Keratinocyte (primary cell): ENCODE measurements around the gene CDX2.

Source experiments
- EZH2 ChIP-seq: IDR thresholded peaks from one replicate; pipeline ENCODE4 v1.6.1; 2012; ENCODE audit warnings: inconsistent platforms, mild to moderate bottlenecking, low read length, moderate library complexity
- TF ChIP-seq, protein P1 (sequence below), 3 experiments: IDR thresholded peaks in 1 of 3; conservative IDR thresholded peaks in 1 of 3; optimal IDR thresholded peaks in 1 of 3; 2 replicates in 2 of 3; 3 replicates in 1 of 3; pipeline versions ENCODE3 to v1.5.1; 2011; ENCODE audit warnings: low read length in 3 of 3, mild to moderate bottlenecking in 3 of 3, moderate library complexity in 2 of 3, control low read depth in 1 of 3, inconsistent platforms in 1 of 3; ENCODE audit not compliant: insufficient read depth in 2 of 3; ENCODE audit errors: extremely low read depth in 1 of 3

DNA sequence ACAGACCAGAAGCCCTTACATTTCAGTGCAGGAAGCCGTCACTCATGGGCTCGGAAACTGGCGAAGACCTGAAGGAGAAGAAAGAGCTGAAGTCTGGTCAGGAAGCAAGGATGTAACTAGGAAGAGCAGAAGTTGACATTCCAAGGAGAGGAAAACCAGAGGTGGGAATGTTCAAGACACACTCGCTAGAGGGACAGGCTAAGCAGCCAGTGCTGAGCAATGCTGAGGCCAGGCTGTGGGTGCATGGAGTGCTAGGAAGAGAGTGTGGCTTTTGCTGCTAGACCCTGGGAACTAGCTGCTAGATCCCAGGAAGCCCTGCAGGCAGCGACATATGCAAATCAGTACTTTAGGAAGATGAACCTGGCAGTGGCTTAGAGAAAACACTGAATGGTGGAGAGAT lies 31.5 kb upstream of the CDX2 start:
- TF ChIP-seq, protein P1, sequence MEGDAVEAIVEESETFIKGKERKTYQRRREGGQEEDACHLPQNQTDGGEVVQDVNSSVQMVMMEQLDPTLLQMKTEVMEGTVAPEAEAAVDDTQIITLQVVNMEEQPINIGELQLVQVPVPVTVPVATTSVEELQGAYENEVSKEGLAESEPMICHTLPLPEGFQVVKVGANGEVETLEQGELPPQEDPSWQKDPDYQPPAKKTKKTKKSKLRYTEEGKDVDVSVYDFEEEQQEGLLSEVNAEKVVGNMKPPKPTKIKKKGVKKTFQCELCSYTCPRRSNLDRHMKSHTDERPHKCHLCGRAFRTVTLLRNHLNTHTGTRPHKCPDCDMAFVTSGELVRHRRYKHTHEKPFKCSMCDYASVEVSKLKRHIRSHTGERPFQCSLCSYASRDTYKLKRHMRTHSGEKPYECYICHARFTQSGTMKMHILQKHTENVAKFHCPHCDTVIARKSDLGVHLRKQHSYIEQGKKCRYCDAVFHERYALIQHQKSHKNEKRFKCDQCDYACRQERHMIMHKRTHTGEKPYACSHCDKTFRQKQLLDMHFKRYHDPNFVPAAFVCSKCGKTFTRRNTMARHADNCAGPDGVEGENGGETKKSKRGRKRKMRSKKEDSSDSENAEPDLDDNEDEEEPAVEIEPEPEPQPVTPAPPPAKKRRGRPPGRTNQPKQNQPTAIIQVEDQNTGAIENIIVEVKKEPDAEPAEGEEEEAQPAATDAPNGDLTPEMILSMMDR (optimal IDR thresholded peaks at IDR 0.05 in 1 of 3, IDR thresholded peaks at IDR 0.05 in 1 of 3, conservative IDR thresholded peaks at IDR 0.05 in 1 of 3; ENCODE audit: extremely low read depth in 1 of 3, insufficient read depth in 2 of 3, low read length in 3 of 3) = no peak
- TF ChIP-seq EZH2 = no peak
